Mononuclear cell (primary cell): ENCODE data around the gene CNGA4. TPM values are rescaled to one million over a fixed set of nuclear protein-coding genes. Genes with fewer than 3 reads are reported as not detected.
"Not testable (repeated sequence)": the region's sequence is repeated elsewhere in the genome, so short reads cannot be mapped to it uniquely, and the experiment has no call there.

Source experiments
- H3K27me3 ChIP-seq: 2 replicates; pipeline ENCODE4 v1.6.0; 2011; ENCODE audit warnings: low read length, control low read depth; ENCODE audit not compliant: insufficient read depth
- H3K4me1 ChIP-seq: 2 replicates; pipeline ENCODE4 v1.5.1; 2011; ENCODE audit warnings: mild to moderate bottlenecking, low read length, control low read depth; ENCODE audit not compliant: insufficient read depth
- H3K4me3 ChIP-seq: 2 replicates; pipeline ENCODE4 v1.5.1; 2011; ENCODE audit warnings: mild to moderate bottlenecking, low read length, moderate library complexity
- H3K9me3 ChIP-seq: 2 replicates; pipeline ENCODE4 v1.5.1; 2011; ENCODE audit warnings: low read depth, mild to moderate bottlenecking, control low read depth, low read length
- total RNA-seq: library from RNA; depleted of rRNA; stranded (reverse); fragments of >200 nt; gene quantifications from one replicate; pipeline ENCODE4 v1.2.3, GENCODE V29; 2012

Gene CNGA4
- total RNA-seq, 1 donor = 0.21 TPM

DNA sequence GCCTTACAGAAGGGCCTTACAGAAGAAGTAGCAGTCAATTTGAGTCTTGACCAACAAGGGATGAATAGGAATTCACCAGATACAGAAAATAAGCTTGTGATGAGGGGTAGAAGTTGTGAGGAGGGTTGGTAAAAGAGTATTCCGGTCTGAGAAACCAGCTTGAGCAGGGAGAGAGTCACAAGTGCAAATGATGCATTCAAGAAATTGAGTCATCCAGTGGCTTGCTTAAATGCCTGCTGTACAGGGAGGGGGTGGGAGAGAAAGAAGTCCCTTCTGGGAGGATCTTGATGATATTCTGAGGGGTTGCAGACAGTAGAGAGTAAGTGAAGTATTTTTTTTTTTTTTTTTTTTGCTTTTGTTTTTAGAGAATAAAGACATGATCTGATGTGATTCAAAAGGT lies 29.9 kb downstream of the CNGA4 start:
- no peak overlapping the region for H3K4me3 ChIP-seq
- H3K4me1 ChIP-seq = no peaks in the 10 kb centered on the region
- H3K27me3 ChIP-seq = peaks cover 20% of the 10 kb centered on the region
- H3K9me3 ChIP-seq = no peaks in the 10 kb centered on the region

DNA sequence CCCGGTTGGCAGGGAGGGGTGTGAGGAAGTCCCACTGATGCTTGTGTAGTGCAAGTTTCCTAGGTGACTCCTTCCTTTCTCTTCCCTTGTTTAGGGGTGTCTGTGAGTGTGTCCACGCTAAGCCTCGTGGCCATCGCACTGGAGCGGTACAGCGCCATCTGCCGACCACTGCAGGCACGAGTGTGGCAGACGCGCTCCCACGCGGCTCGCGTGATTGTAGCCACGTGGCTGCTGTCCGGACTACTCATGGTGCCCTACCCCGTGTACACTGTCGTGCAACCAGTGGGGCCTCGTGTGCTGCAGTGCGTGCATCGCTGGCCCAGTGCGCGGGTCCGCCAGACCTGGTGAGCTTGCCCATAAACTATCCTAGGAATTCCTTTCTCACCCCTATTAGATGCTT lies 31.1 kb downstream of the CNGA4 start:
- Histone ChIP-seq H3K4me1 (no peaks in the 10 kb centered on the region), H3K27me3 (peaks cover 17% of the 10 kb centered on the region), H3K9me3 (no peaks in the 10 kb centered on the region), H3K4me3 (no peak overlapping the region)

DNA sequence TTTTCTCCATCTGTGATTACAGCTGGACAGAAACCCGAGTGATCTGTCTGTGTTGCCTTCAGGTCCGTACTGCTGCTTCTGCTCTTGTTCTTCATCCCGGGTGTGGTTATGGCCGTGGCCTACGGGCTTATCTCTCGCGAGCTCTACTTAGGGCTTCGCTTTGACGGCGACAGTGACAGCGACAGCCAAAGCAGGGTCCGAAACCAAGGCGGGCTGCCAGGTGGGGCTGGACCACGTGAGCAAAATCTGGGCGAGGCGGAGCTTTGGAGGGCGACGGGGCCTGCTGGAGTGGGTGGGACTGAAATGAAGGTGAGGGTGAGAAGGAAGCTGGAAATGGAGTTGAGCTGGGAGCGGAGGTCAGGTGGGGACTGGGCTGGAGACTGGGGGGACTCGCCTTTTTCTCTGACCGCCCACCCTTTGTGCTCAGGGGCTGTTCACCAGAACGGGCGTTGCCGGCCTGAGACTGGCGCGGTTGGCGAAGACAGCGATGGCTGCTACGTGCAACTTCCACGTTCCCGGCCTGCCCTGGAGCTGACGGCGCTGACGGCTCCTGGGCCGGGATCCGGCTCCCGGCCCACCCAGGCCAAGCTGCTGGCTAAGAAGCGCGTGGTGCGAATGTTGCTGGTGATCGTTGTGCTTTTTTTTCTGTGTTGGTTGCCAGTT lies 31.8 kb downstream of the CNGA4 start:
- Histone ChIP-seq H3K9me3 (no peaks in the 10 kb centered on the region), H3K4me3 (no peak overlapping the region), H3K4me1 (no peaks in the 10 kb centered on the region), H3K27me3 (peaks cover 14% of the 10 kb centered on the region)

DNA sequence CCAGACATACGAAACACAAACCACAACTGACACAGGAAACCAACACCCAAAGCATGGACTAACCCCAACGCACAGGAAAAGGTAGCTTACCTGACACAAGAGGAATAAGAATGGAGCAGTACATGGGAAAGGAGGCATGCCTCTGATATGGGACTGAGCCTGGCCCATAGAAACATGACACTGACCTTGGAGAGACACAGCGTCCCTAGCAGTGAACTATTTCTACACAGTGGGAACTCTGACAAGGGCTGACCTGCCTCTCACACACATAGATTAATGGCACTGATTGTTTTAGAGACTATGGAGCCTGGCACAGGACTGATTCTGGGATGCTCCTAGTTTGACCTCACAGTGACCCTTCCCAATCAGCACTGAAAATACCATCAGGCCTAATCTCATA lies 32.7 kb downstream of the CNGA4 start:
- H3K9me3 ChIP-seq = no peaks in the 10 kb centered on the region

DNA sequence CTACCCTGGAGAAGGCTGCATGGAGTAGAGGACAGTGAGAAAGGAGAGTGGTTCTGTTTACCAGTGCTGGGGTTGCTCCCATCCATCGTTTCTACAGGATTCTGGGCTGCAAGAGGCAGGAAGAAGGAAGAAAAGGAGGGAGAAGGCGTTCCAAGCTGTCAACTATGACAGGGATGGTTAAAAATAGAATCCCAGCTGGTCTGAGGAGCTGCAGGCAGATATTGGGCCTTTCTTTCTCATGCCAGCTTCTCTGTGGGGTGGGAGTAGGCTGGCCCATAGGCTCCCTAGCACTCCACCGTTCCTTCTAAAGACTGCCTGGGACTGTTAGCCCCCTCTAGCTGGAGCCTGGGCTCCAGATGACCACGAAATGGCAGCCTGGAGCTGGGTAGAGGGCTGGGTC lies 34.3 kb downstream of the CNGA4 start:
- Histone ChIP-seq H3K4me3 (no peak overlapping the region), H3K27me3 (peaks cover 24% of the 10 kb centered on the region), H3K9me3 (no peaks in the 10 kb centered on the region), H3K4me1 (no peaks in the 10 kb centered on the region)

More for the DNA sequence above, 32.7 kb downstream of the CNGA4 start:
- Histone ChIP-seq H3K4me1 (no peaks in the 10 kb centered on the region), H3K27me3 (peaks cover 19% of the 10 kb centered on the region), H3K4me3 (no peak overlapping the region)

DNA sequence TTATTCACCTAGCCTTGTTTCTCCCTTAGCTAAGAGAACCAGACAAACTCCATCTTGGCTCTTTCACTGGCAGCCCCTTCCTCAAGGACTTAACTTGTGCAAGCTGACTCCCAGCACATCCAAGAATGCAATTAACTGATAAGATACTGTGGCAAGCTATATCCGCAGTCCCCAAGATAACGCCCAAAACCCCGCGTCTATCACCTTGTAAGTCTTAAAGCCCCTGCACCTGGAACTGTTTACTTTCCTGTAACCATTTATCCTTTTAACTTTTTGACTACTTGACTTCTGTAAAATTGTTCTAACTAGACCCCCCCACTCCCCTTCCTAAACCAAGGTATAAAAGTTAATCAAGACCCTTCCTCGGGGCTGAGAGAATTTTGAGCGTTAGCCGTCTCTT lies 41.9 kb downstream of the CNGA4 start:
- H3K4me1 ChIP-seq, H3K9me3 ChIP-seq, H3K4me3 ChIP-seq: not testable (repeated sequence)
- H3K27me3 ChIP-seq = peaks cover 33% of the 10 kb centered on the region

DNA sequence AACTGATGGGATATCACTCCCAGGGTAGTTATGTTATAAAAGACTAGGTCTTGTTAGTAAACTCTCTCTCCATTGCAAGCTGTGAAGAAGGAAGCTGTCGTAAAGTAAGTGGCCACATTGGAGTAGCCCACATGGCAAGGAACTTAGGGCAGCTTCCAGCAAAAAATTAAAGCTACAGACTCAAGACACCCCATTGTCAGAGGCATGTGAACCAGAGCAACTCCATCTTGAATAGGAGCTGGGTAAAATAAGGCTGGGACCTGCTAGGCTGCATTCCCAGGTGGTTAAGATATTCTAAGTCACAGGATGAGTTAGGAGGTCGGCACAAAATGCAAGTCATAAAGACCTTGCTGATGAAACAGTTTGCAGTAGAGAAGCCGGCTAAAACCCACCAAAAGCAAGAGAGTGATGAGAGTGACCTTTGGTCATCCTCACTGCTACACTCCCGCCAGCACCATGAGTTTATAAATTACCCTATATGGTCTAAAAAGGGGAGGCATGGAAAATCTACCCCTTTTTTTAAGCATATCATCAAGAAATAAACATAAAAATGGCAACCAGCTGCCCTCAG lies 44.6 kb downstream of the CNGA4 start:
- H3K9me3 ChIP-seq = no peaks in the 10 kb centered on the region
- no peaks in the 10 kb centered on the region for H3K4me1 ChIP-seq
- H3K27me3 ChIP-seq = peaks cover 38% of the 10 kb centered on the region
- no peak overlapping the region for H3K4me3 ChIP-seq

DNA sequence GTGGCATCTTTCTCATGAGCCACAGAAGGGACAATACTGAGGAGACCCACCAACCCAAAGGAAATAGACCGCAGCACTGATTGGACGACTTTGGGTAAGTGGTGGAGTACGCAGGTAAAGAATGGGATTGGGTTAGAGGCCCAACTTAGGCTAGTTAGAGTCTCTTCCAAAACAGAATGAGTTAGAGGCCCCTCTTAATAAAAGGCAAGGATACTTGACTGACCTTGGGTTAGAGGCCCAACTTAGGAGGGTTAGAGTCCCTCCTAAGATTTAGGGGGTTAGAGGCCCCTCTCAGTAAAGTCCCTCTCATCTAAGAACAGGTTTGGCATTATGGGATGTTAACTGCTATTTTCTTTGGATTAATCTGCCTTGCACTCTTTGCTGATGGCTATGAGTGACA lies 45.4 kb downstream of the CNGA4 start:
- H3K4me3 ChIP-seq = no peak overlapping the region
- peaks cover 40% of the 10 kb centered on the region for H3K27me3 ChIP-seq
- H3K9me3 ChIP-seq = no peaks in the 10 kb centered on the region
- no peaks in the 10 kb centered on the region for H3K4me1 ChIP-seq

DNA sequence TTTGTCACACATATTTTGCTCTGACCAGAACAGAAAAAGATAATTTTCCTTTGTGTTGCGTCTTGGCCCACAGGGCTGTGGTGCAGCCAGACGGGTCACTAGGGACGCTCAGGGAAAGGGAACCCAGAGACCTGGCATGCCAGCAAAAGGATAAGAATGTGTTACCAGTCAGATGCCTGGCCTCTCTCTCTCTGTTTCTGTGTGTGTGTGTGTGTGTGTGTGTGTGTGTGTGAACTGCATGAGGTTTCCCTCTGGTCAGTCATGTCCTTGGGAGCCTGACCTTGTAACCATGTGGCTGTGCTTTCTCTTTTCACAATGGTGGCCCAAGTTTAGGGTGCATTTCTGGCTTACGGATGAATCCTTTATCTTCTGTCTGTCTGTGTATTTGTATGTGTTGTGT lies 46.1 kb downstream of the CNGA4 start:
- Histone ChIP-seq H3K4me1 (no peaks in the 10 kb centered on the region), H3K27me3 (peaks cover 42% of the 10 kb centered on the region), H3K9me3 (no peaks in the 10 kb centered on the region), H3K4me3 (no peak overlapping the region)

Other genes with a start within 250 kb of the CNGA4 start
- gene OR56A4, start 232.1 kb upstream of the CNGA4 start, total RNA-seq = not detected
- under 0.01 TPM for gene OR56A1, start 208.3 kb upstream of the CNGA4 start, total RNA-seq
- not detected for gene OR56B4, start 131.4 kb upstream of the CNGA4 start, total RNA-seq
- not detected for gene OR52B2, start 68.8 kb upstream of the CNGA4 start, total RNA-seq
- gene OR52W1, start 39.9 kb upstream of the CNGA4 start, total RNA-seq = not detected
- gene C11orf42, start 33.5 kb upstream of the CNGA4 start, total RNA-seq = not detected
- gene FHIP1B, start 4.5 kb upstream of the CNGA4 start, total RNA-seq = 27.6 TPM
- not detected for gene CCKBR, start 20.7 kb downstream of the CNGA4 start, total RNA-seq
- gene CAVIN3, start 81.4 kb downstream of the CNGA4 start, total RNA-seq = 1.8 TPM
- gene SMPD1, start 151.4 kb downstream of the CNGA4 start, total RNA-seq = 21.1 TPM
- gene APBB1, start 180.0 kb downstream of the CNGA4 start, total RNA-seq = 57.1 TPM
- gene HPX, start 201.9 kb downstream of the CNGA4 start, total RNA-seq = 0.31 TPM
- 12.1 TPM for gene TRIM3, start 234.9 kb downstream of the CNGA4 start, total RNA-seq
- 33.3 TPM for gene ARFIP2, start 242.2 kb downstream of the CNGA4 start, total RNA-seq
- gene TIMM10B, start 242.4 kb downstream of the CNGA4 start, total RNA-seq = 70.2 TPM